ENCODE results near the gene LCP2.
"Not testable (repeated sequence)": the region's sequence is repeated elsewhere in the genome, so short reads cannot be mapped to it uniquely, and the experiment has no call there.

The LCP2 gene

DNA sequence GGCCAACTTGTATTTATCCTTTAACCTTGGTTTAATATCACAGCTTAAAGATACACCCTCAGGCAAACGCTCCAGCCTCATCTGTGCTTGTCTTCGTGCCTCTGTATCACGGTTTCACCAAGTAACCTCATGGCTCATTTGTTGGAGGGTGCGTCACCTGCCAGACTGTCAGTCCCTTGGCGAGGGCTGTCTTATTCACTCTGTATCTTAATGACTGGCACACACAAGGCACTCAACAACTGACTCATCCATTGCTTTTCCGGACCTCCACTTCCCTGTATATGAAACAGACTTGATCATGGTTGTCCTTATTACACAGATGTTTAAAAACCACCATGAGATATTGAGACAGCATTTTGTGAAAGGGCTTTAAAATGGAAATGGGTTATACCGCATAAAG is 28.0 kb downstream of the LCP2 start:
- DNase-seq, result no peak

- no peak for DNase-seq
These were observed 28.7 kb downstream of the LCP2 start for GRCh38 chr5:170268884-170269283.

GRCh38 chr5:170268153-170268689 is 29.4 kb downstream of the LCP2 start:
- DNase-seq, result no peak

GRCh38 chr5:170267431-170268152 is 30.0 kb downstream of the LCP2 start:
- peak; percentile 90 for DNase-seq

- DNase-seq, result no peak
These were observed 30.8 kb downstream of the LCP2 start for GRCh38 chr5:170266570-170267381.

DNA sequence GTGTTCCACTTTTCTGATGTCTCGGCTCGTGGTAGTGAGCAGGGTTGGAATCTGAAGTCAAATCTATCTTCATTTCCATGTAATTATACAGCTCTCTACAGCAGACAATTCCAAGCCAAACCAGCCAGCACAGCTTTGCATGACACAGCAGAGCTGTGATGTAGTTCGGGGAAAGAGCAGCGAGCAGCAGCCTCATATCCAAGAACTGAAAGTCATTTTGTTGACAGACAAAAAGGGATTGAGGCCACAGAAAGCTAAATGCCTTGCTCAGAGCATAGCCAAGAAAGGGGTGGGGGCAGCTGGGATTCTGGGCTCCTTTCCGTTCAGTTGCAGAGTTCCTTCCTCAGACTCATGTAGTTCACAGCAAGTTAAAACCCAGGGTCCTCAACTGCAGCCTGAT is 32.1 kb downstream of the LCP2 start:
- DNase-seq, result peak; percentile 64

GRCh38 chr5:170263906-170264305 is 33.7 kb downstream of the LCP2 start:
- no peak for DNase-seq

DNA sequence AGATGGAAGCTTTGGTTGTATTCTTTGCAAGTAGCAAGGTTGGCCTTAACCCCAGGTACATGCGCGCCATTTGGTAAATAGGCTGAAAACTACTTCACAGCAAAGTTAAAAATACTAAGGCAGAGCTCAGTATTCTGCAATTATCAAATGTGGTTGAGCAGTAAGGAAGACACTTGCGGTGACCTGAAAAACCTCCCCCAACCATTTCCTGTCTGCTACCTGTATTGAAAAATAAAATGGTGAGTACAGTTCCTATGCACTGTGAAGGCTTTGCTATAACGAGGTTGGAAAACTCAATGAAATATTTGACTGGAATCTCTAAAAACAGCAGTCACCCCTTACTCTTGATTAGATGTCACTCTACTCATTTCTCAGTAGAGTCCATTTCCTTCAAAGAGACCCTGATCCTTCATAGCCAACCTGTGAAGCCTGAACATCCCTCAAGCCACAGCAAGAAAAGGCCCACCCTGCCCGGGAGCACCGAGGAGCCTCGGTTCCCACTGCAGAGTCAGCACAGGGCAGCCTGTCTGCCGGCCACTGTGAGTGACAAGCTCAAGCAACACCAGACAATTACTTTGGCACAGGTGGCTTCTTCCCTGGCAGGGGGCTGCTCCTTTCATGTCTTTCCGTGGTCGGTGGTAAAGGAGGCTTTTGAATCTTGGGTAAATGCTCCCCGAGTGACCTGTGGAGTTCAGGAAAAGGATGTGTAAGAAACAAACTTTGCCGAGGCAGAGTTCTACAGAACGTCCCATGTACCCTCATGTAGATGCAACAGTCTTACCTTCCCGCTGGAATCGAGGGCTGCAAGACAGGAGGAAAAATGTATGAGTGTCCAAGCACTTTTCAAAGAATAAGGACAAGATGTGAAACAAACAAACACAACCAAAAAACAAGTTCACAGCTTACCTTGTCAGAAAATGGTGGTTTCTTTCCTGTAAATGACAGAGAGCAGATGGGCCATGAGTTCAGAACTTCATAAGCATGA is 35.2 kb downstream of the LCP2 start:
- no peak for DNase-seq

- no peak for DNase-seq
These were observed 36.0 kb downstream of the LCP2 start for GRCh38 chr5:170261528-170262043.

DNA sequence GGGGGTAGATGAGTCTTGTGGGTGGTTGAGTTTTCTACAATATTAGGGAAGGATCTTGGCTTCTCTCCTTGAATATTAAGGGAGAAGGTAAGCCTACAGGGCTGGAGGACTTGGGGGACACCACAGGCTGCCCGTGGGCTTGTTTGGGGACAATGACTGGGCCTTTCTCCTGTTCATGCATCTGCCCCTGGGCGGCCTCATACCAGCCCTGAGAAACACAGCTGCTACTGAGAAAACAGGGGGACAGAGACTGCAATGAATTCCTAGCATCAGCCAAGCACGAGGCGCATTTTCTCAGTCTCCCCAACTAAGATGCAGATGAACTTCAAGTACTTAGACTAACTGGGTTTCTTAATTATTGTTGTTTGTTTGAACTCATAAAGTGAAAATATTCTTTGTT is 40.2 kb downstream of the LCP2 start:
- no peak for DNase-seq

- DNase-seq, result no peak
These were observed 41.0 kb downstream of the LCP2 start for GRCh38 chr5:170256571-170256970.

GRCh38 chr5:170254056-170254455 is 43.5 kb downstream of the LCP2 start:
- DNase-seq, result no peak

- no peak for DNase-seq
These were observed 44.7 kb downstream of the LCP2 start for GRCh38 chr5:170252720-170253350.

DNA sequence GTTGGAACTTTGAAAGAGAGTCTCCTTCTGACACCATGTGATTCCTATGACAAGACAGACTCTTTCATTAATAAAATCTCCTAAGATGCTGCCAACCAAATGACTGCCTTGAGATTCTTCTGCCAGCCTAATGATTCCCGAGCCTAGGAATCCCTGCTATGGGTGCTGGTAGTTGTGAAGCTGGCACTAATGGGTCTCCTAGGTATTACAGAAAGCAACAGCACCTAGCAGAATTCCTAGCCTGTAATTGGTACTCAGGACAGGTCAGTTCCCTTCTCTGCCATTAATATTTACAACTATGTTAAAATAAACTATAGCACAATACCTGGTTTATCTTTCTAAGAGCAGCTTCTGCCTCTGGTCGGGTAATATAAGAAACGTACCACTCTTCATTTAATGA is 45.5 kb downstream of the LCP2 start:
- DNase-seq, result no peak

- no peak for DNase-seq
These were observed 46.1 kb downstream of the LCP2 start for GRCh38 chr5:170251462-170251861.

DNA sequence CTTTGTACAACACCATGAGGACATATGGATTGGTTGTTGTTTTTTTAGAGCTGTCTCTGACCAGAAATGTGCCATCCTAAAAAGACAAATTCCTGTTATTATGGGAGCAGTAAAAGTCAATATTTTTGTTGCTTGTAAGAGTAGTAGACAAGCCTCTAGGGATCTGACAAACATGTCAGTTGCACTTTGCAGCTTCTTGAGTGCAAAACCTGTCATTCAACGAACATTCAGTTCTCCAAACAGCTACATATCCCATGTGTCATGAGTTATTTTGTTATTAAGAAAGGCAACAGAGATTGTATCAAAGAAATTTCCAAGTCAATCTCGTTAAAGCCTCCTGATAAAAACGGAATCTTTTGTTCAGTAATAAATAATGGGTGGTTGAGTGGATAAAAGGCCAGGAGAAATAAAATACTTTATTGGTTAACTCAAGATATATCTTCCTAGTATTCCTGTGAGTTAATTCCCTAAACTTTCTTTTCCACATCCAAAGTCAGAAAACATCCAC is 46.7 kb downstream of the LCP2 start:
- DNase-seq, result no peak

GRCh38 chr5:170249355-170249754 is 48.2 kb downstream of the LCP2 start:
- no peak for DNase-seq

- not testable (repeated sequence) for DNase-seq
These were observed 48.7 kb downstream of the LCP2 start for GRCh38 chr5:170248931-170249227.

GRCh38 chr5:170248172-170248930 is 49.2 kb downstream of the LCP2 start:
- no peak for DNase-seq

- DNase-seq, result no peak
These were observed 50.2 kb downstream of the LCP2 start for GRCh38 chr5:170247363-170247762.

Measured in eye (tissue), 1 donor.